ENCODE results near the gene APEH.

DNA sequence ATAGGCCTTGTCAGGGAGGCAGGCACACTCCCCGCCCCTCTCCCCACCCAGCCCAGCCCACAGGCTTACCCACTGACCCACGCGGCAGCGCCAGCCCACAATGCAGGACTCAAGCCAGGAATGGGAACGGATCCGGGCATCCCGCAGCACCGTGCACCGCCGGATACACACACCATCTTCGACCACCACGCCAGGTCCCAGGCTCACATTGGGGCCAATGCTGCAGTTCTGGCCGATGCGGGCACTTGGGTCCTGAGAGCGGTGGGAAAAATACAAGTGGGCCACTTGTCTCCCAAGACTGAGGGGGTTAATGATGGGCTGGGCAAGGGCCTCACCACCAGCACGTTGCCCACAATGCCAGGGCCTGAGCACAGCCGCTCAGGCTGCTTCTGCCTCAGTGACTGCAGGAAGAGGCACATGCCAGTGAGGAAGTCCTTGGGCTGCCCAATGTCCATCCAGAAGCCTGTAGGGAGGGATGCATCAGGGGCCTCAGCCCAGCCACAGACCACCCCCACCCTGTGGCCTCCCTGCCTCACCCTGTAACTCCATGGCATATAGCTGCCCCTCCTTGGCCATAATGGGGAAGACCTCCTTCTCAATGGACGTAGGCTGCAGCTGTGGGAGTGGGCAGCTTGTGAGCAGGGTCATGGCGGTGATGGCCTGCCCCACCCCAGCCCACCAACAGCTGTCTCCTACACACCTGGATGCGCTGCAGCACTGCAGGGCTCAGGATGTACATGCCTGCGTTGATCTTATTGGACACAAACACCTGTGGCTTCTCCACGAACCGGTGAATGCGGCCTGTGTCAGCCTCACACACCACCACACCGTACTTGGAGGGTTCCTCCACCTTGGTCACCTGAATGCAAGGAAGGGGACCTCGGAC, 48.0 kb downstream of the APEH start:
- no peak for TF ChIP-seq CTCF (IDR thresholded peaks at IDR 0.05; ENCODE audit: low read depth, low read length)
- no peak for TF ChIP-seq EZH2phosphoT487 (IDR thresholded peaks at IDR 0.05; ENCODE audit: low read depth)
